22Rv1 (cell line): ENCODE results near the gene TBC1D25.

Experiments used
- CTCF ChIP-seq: fragments of 450-650 bp; IDR thresholded peaks from 2 replicates; pipeline ENCODE4 v1.5.1; 2017; ENCODE audit warnings: mild to moderate bottlenecking
- ZFX ChIP-seq: fragments of 450-650 bp; IDR thresholded peaks from 2 replicates; pipeline ENCODE4 v1.6.1; 2017; ENCODE audit warnings: antibody characterized with exemption, borderline replicate concordance

DNA sequence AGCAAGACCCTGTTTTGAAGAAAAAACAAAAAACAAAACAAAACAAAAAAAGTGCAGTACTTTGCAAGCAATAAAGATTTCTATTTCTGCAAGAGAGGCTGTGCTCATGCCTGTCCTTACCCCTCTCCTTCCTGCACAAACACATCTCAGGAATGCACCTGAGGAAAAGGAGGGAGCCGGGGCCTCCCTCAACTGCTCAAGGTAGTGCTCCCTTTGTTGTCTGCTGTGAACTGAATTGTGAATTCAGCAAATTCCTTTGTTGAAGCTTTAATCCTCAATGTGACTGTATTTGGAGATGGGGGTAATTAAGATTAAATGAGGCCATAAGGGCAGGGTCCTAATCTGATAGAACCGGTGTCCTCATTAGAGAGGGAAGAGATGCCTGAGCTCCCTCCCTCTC is 49.6 kb upstream of the TBC1D25 start:
- TF ChIP-seq CTCF (no peak), ZFX (no peak)
